ENCODE results near the gene PLEKHM3. TPM values are rescaled to one million over a fixed set of nuclear protein-coding genes. Genes with fewer than 3 reads are reported as not detected.
A peak's percentile ranks its signal among the peaks of the same experiment; 100 is the strongest.

PLEKHM3 gene
- polyA plus RNA-seq, 2 of the 4 experiments (the other 2 are of a cell fraction) = 2.9 to 6.5 TPM

DNA sequence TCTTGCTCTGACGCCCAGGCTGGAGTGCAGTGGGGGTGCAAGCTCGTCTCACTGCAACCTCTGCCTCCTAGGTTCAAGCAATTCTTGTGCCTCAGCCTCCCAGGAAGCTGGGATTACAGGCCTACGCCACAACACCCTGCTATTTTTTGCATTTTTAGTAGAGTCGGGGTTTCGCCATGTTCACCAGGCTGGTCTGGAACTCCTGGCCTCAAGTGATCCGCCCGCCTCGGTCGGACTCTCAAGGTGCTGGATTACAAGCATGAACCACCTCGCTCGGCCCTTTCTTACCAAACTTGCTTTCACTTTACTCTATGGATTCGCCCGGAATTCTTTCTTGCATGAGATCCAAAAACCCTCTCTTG, 252.5 kb downstream of the PLEKHM3 start (continued):
- no peak for TF ChIP-seq KDM1A (IDR thresholded peaks at IDR 0.05; ENCODE audit: low read depth)
- TF ChIP-seq, protein P1, sequence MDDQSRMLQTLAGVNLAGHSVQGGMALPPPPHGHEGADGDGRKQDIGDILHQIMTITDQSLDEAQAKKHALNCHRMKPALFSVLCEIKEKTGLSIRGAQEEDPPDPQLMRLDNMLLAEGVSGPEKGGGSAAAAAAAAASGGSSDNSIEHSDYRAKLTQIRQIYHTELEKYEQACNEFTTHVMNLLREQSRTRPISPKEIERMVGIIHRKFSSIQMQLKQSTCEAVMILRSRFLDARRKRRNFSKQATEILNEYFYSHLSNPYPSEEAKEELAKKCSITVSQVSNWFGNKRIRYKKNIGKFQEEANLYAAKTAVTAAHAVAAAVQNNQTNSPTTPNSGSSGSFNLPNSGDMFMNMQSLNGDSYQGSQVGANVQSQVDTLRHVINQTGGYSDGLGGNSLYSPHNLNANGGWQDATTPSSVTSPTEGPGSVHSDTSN (IDR thresholded peaks at IDR 0.05) = no peak

DNA sequence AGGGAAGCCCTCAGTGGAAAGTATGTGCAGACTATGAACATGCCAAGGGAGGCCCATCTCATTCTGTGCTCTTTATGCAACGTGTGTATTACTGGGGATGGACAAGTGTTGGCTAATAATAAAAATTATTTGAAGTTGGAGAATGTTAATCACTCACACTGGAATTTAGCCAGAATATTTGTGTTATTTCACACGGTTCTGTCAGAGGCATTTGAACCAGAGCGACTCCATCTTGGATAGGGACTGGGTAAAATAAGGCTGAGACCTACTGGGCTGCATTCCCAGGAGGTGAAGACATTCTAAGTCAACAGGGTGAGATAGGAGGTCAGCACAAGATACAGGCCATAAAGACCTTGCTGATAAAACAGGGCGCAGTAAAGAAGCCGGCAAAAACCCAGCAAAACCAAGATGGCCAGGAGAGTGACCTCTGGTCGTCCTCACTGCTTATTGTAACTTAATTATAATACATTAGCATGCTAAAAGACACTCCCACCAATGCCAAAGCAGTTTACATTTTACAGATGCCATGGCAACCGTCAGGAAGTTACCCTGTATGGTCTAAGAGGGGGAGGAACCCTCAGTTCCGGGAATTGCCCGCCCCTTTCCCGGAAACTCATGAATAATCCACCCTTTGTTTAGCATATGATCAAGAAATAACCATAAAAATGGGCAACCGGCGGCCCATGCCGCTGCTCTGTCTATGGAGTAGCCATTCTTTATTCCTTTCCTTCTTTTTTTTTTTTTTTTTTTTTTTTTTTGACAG, 253.1 kb downstream of the PLEKHM3 start:
- no peak overlapping the region for H3K27ac ChIP-seq
- H3K4me2 ChIP-seq = no peak overlapping the region
- DNase-seq (ENCODE audit: low read depth in 1 of 2, low spot score in 1 of 2) (peak in 1 of 2 experiments; percentile 47), ATAC-seq (no peak), FAIRE-seq (no peak)
- no peaks in the 10 kb centered on the region for H3K9me3 ChIP-seq
- WGBS (ENCODE audit: missing lambda C conversion rate) = 86% methylated on average over 13 of the region's 13 CpGs
- peaks cover 17% of the 10 kb centered on the region for H3K4me1 ChIP-seq
- no peak for TF ChIP-seq HDAC2 (IDR thresholded peaks at IDR 0.05)
- TF ChIP-seq CBX2 (IDR thresholded peaks at IDR 0.05; ENCODE audit: borderline replicate concordance, low read depth) = no peak
- peak; percentile 84 for TF ChIP-seq HEYL (CRISPR knock-in tag; IDR thresholded peaks at IDR 0.05)
- TF ChIP-seq, protein P1 (IDR thresholded peaks at IDR 0.05) = no peak
- TF ChIP-seq ZSCAN20 (CRISPR knock-in tag; IDR thresholded peaks at IDR 0.05) = peak; percentile 84; the same call in 1 of the 2 replicates
- TF ChIP-seq HOXB5 (CRISPR knock-in tag; IDR thresholded peaks at IDR 0.05) = peak; percentile 80; the same call in 1 of the 2 replicates
- TF ChIP-seq, protein P2, sequence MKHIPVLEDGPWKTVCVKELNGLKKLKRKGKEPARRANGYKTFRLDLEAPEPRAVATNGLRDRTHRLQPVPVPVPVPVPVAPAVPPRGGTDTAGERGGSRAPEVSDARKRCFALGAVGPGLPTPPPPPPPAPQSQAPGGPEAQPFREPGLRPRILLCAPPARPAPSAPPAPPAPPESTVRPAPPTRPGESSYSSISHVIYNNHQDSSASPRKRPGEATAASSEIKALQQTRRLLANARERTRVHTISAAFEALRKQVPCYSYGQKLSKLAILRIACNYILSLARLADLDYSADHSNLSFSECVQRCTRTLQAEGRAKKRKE (CRISPR knock-in tag; IDR thresholded peaks at IDR 0.05; ENCODE audit: low read depth) = peak; percentile 83; the same call in 1 of the 2 replicates
- TF ChIP-seq CHD2 (IDR thresholded peaks at IDR 0.05; ENCODE audit: low read length, partially characterized antibody) = no peak
- peak; percentile 88; the same call in 1 of the 2 replicates for TF ChIP-seq HOXB13 (CRISPR knock-in tag; IDR thresholded peaks at IDR 0.05; ENCODE audit: low read depth)
- 0 out of 2 replicates have a peak, but pooled peaks have one; percentile 13 for TF ChIP-seq NPAS2 (CRISPR knock-in tag; IDR thresholded peaks at IDR 0.05; ENCODE audit: borderline replicate concordance)
- no peak for TF ChIP-seq JUN (IDR thresholded peaks at IDR 0.05)
- peak; percentile 88; the same call in 1 of the 2 replicates for TF ChIP-seq EHF (CRISPR knock-in tag; IDR thresholded peaks at IDR 0.05)
- no peak for TF ChIP-seq JUNB (IDR thresholded peaks at IDR 0.05)
- no peak for TF ChIP-seq SMC3 (IDR thresholded peaks at IDR 0.05)
- no peak overlapping the region for H3K4me3 ChIP-seq
- POLR2A ChIA-PET = no interaction called here
- CTCF ChIA-PET = no interaction called here

DNA sequence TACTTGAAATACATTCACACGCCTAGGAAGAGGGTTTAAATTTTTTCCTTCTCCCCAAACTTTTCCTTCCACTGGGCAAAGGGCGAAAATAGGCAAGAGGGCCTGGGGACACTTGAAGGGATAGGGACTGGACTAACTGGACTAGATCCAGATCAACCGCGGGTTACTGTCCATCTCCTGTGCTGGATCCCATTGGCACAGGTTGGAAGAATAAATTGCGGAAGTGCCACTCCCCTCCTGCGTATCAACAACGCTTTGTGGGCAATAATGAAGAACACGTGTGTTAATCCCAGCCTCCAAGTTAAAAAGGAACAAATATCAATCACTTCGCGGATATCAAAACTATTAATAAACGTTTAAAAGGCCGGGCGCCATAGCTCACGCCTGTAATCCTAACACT, 253.9 kb downstream of the PLEKHM3 start:
- TF ChIP-seq POLR2A (IDR thresholded peaks at IDR 0.05; ENCODE audit: low read length) = no peak
- ChIA-PET CTCF (no interaction called here), POLR2A (no interaction called here)
- ATAC-seq (no peak), FAIRE-seq (no peak), DNase-seq (ENCODE audit: low read depth in 1 of 2, low spot score in 1 of 2) (no peak)
- WGBS (ENCODE audit: missing lambda C conversion rate) = 96% methylated on average over 14 of the region's 14 CpGs
- H3K4me1 ChIP-seq = peaks cover 22% of the 10 kb centered on the region
- no peak overlapping the region for H3K4me2 ChIP-seq
- H3K27ac ChIP-seq = peak overlapping the region in 1 of 2 experiments; percentile 96; a peak in 1 of 6 replicates
- H3K9me3 ChIP-seq = no peaks in the 10 kb centered on the region
- no peak overlapping the region for H3K4me3 ChIP-seq

Small RNA genes within 50 kb of the gene (small RNA-seq; reads per million reads assigned to genes)
- 0 reads per million in 6 experiments for gene RNA5SP116
- 0 reads per million in 6 experiments for gene RNU6-360P

Other genes with a start within 250 kb of the PLEKHM3 start
- not detected in 2 replicates for gene CRYGD, start 99.0 kb upstream of the PLEKHM3 start, polyA plus RNA-seq (2011; rRNA removed)
- gene CRYGD, start 99.0 kb upstream of the PLEKHM3 start, polyA plus RNA-seq (2017; fragmentation: RNase III; extraction: RNeasy Plus Mini Kit Qiagen cat#74134 plus additional on column Dnase treatment) = not detected in 3 replicates
- not detected in 2 replicates for gene CRYGC, start 104.3 kb upstream of the PLEKHM3 start, polyA plus RNA-seq (2011; rRNA removed)
- not detected in 3 replicates for gene CRYGC, start 104.3 kb upstream of the PLEKHM3 start, polyA plus RNA-seq (2017; fragmentation: RNase III; extraction: RNeasy Plus Mini Kit Qiagen cat#74134 plus additional on column Dnase treatment)
- gene CRYGB, start 120.6 kb upstream of the PLEKHM3 start, polyA plus RNA-seq (2011; rRNA removed) = not detected in 2 replicates
- gene CRYGB, start 120.6 kb upstream of the PLEKHM3 start, polyA plus RNA-seq (2017; fragmentation: RNase III; extraction: RNeasy Plus Mini Kit Qiagen cat#74134 plus additional on column Dnase treatment) = not detected in 3 replicates
- gene CRYGA, start 138.1 kb upstream of the PLEKHM3 start, polyA plus RNA-seq (2011; rRNA removed) = not detected in 2 replicates
- not detected in 3 replicates for gene CRYGA, start 138.1 kb upstream of the PLEKHM3 start, polyA plus RNA-seq (2017; fragmentation: RNase III; extraction: RNeasy Plus Mini Kit Qiagen cat#74134 plus additional on column Dnase treatment)
- not detected in 2 replicates for gene C2orf80, start 164.5 kb upstream of the PLEKHM3 start, polyA plus RNA-seq (2011; rRNA removed)
- gene C2orf80, start 164.5 kb upstream of the PLEKHM3 start, polyA plus RNA-seq (2017; fragmentation: RNase III; extraction: RNeasy Plus Mini Kit Qiagen cat#74134 plus additional on column Dnase treatment) = not detected in 3 replicates
- 272 and 346 TPM in 2 replicates for gene IDH1, start 229.5 kb upstream of the PLEKHM3 start, polyA plus RNA-seq (2011; rRNA removed)
- gene IDH1, start 229.5 kb upstream of the PLEKHM3 start, polyA plus RNA-seq (2017; fragmentation: RNase III; extraction: RNeasy Plus Mini Kit Qiagen cat#74134 plus additional on column Dnase treatment) = 137 to 180 TPM (median 173 TPM) in 3 replicates
- 19.3 and 22.0 TPM in 2 replicates for gene PIKFYVE, start 240.7 kb upstream of the PLEKHM3 start, polyA plus RNA-seq (2011; rRNA removed)
- gene PIKFYVE, start 240.7 kb upstream of the PLEKHM3 start, polyA plus RNA-seq (2017; fragmentation: RNase III; extraction: RNeasy Plus Mini Kit Qiagen cat#74134 plus additional on column Dnase treatment) = 5.9 to 6.5 TPM (median 6.4 TPM) in 3 replicates

Data from A549 (cell line).